ENCODE results near the gene ATP2B3. TPM values are rescaled to one million over a fixed set of nuclear protein-coding genes. Genes with fewer than 3 reads are reported as not detected.
A peak's percentile ranks its signal among the peaks of the same experiment; 100 is the strongest.

Gene ATP2B3
- total RNA-seq, 2 experiments from 2014 or later, result not detected

- H3K4me1 Mint-ChIP-seq (ENCODE audit: low read depth), result no peaks in the 10 kb centered on the region
- CTCF ChIA-PET, result interaction anchor here (0.6 to 3.8 kb wide), 2 partner anchors 33 to 44 kb away, joined by 3 to 43 read pairs; partner anchors contain the start of gene HAUS7
Measured at GRCh38 chrX:153505361-153505760, 12.1 kb upstream of the ATP2B3 start.

GRCh38 chrX:153507484-153508178, 9.8 kb upstream of the ATP2B3 start:
- Mint-ChIP-seq H3K27me3 (no peaks in the 10 kb centered on the region), H3K4me1 (ENCODE audit: low read depth) (no peaks in the 10 kb centered on the region), H3K9me3 (no peaks in the 10 kb centered on the region), H3K36me3 (ENCODE audit: low read depth) (no peaks in the 10 kb centered on the region), H3K4me3 (no peak overlapping the region), H3K27ac (no peak overlapping the region)
- ChIA-PET POLR2A (interaction anchor here (1.1 kb wide), 1 partner anchor 34 kb away, joined by 3 read pairs; no protein-coding TSS in a partner anchor), CTCF (interaction anchor here (0.7 to 3.8 kb wide), 11 partner anchors 8 to 566 kb away, joined by 3 to 43 read pairs (median 6); partner anchors contain the start of gene HAUS7)
- peak; percentile 86 for DNase-seq
- TF ChIP-seq CTCF (IDR thresholded peaks at IDR 0.05), result peak; percentile 64
- intact Hi-C loops (cut with micrococcal nuclease), result loop anchor here (5.0 kb wide), 1 partner anchor 35 kb away; the partner anchor contains the start of gene HAUS7
- ATAC-seq, result peak; percentile 98

More at GRCh38 chrX:153505361-153505760, 12.1 kb upstream of the ATP2B3 start:
- ATAC-seq (no peak), DNase-seq (no peak)
- Mint-ChIP-seq H3K4me3 (no peak overlapping the region), H3K36me3 (ENCODE audit: low read depth) (no peaks in the 10 kb centered on the region), H3K27me3 (no peaks in the 10 kb centered on the region), H3K9me3 (no peaks in the 10 kb centered on the region), H3K27ac (no peak overlapping the region)
- TF ChIP-seq CTCF (IDR thresholded peaks at IDR 0.05), result no peak
- POLR2A ChIA-PET, result no interaction called here
- intact Hi-C loops (cut with micrococcal nuclease), result loop anchor here (5.0 kb wide), 1 partner anchor 33 kb away; the partner anchor contains the start of gene HAUS7

- ATAC-seq (no peak), DNase-seq (no peak)
- no peak overlapping the region for H3K27ac Mint-ChIP-seq
- intact Hi-C loops (cut with micrococcal nuclease), result loop anchor here (5.0 kb wide), 1 partner anchor 37 kb away; the partner anchor contains the start of gene HAUS7
- no peak for TF ChIP-seq CTCF (IDR thresholded peaks at IDR 0.05)
- no peak overlapping the region for H3K4me3 Mint-ChIP-seq
- no peaks in the 10 kb centered on the region for H3K36me3 Mint-ChIP-seq (ENCODE audit: low read depth)
- ChIA-PET CTCF (interaction anchor here (1.0 to 1.3 kb wide), 2 partner anchors 12 to 39 kb away, joined by 3 to 6 read pairs; partner anchors contain the start of gene HAUS7), POLR2A (no interaction called here)
- no peaks in the 10 kb centered on the region for H3K9me3 Mint-ChIP-seq
- no peaks in the 10 kb centered on the region for H3K27me3 Mint-ChIP-seq
- no peaks in the 10 kb centered on the region for H3K4me1 Mint-ChIP-seq (ENCODE audit: low read depth)
Measured at GRCh38 chrX:153509592-153509991, 7.8 kb upstream of the ATP2B3 start.

- Mint-ChIP-seq H3K27me3 (no peaks in the 10 kb centered on the region), H3K4me3 (no peak overlapping the region), H3K36me3 (ENCODE audit: low read depth) (no peaks in the 10 kb centered on the region), H3K4me1 (ENCODE audit: low read depth) (no peaks in the 10 kb centered on the region), H3K27ac (no peak overlapping the region), H3K9me3 (no peaks in the 10 kb centered on the region)
- POLR2A ChIA-PET, result no interaction called here
- ATAC-seq, result no peak
- no peak for DNase-seq
- no peak for TF ChIP-seq CTCF (IDR thresholded peaks at IDR 0.05)
- intact Hi-C loops (cut with micrococcal nuclease), result no loop called here
- CTCF ChIA-PET, result interaction anchor here (1.0 kb wide), 1 partner anchor 39 kb away, joined by 6 read pairs; the partner anchor contains the start of gene HAUS7
Measured at GRCh38 chrX:153510383-153510782, 7.1 kb upstream of the ATP2B3 start.

Measured in activated CD8-positive, alpha-beta T cell treated with anti-CD3 and anti-CD28 coated beads for 36 hours (primary cell).